ENCODE measurements around the gene FAM217A.
"Not testable (repeated sequence)": the region's sequence is repeated elsewhere in the genome, so short reads cannot be mapped to it uniquely, and the experiment has no call there.

Gene FAM217A, protein sequence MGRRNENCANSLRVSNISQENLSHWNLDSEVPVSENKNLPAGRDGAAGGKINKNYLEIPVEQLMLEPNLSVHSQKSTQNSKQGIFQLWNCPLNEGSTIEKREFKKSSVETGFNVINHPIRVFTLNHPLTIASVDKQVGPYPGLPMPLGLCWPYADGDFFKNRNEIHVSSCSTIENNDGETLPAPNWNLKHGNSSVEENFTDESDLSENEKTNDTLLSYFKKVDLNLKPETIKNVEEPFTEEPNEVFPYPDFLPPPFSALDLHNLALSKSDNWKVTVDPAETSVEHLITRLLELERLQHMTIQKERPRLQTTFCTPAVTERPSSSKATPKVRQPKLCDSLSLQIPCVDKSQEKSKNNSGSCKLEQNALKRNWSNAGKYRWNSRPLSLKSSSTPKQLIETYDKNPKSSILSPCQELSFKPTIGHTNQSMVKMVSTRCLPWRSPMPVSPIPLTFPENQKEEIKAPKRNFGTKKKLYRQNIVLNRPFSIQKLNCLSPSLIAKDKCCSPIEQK

DNA sequence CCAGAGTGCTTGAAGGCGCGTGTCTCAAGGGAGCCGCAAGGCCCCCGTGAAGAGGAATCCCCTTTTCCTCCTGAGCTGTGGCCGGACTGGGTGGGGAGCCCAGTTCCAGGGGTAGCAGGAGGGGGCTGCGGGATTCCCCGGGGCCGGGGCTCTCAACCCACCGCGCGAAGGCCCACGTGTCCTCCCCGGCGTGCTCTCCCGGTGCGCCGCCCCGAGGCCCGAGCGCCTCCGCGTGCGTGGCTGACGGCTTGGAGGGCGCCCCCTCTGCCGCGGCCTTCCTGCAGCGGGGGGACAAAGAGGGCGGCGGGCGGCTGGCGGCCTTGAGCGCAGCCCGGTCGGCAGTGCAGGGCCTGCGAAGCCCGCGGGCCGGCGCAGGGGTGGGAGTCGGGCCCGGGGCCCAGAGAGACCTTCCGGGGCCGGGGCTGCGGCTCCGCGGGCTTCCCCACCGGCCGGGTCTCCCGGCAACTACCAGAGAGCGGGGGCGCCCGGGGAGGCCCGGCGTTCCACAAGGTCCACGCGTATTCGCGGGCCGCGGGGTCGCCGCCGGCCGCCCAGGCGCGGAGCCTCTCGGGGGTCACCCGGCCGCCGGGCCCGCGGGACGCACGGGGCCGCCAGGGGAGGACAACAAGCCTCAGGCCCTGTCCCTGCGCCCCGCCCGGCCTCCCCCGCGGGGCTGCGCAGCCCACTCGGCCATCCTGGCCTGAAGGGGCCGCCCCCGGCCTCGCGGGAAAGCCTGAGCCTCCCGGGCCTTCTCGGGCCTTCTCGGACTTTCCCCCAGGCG, at the start of gene FAM217A:
TSS of gene FAM217A (minus strand) at position 447 of the 781 bp plus-strand sequence. CDS start 1,723 bp downstream, outside the sequence.
- no peak for DNase-seq

DNA sequence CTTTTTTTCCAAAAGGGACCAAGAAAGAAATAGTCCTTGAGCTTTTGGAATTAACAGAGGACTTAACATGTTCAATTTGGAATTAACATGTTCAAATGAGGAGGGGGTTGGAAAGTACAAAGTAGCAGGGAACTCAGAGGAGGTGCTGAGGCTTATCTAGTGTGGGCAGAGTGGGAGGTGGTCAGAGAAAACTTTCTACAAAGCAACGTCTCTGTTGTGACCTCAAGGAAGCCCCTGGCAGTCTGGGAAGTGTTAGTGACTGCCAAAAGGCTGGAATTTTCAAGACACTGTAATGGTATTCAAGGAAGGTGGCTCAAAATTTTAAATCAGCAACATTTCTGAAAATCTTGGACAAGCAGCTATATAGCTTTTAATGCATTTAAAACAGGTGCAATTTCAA, 49.1 kb upstream of the FAM217A start:
- no peak for DNase-seq

DNA sequence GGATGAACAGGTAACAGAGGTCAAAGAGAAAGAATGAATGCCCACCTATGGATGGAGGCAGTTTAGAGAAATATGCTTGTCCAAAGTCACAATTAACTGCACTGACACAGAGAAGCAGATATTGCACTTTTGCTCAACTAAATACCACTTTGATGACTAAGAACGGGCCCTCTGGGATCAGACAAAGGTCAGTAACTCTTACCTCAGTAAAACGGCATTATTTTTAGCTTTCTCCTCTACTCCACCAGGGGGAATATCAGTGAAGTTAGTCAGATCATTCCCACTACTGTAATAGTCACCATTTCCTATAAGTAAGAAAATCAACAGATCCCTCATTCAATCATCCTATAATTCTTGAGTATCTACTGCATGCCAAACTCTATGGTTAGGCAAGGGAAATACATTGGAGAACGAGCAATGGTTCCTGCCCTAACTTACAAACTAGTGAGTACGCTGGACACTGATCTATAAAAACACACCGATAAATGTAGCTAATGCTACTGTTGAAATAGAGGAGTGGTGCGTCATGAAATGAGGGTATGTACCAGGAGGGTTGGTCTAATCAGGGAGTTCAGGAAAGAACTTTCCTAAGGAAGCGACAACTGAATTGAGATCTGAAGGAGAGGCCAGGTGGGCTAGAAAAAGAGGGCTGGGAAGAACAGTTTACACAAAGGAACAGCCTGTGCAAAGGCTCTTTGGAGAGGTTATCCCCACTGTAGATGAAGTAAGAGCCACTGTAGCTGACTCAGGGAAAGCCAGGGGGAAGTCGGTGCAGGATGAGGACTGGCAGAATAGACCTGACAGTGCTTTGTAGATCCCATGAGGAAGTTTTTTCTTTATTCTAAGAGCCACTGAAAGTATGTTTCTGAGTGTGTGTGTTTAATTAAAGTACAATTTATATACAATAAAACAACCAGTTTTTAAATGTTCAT, 47.3 kb upstream of the FAM217A start:
- no peak for DNase-seq

DNA sequence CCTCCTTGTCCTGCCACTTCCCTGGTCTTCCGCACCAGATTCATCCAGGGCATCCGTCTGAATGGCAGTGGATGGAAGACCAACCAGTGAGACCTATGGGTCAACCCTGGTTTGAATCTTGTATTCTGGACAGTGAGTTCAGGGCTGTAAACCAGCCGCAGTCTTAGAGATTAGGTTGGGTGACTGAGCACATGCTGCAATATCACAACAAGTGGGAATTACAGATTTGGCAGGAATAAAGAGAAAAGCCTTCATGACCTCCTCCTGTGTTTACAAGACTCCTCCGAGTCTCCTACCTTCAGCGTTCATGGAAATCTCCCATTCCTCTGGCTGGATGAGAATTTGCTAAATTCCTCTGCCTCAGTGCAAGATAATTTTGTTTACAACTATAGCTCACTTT, 46.6 kb upstream of the FAM217A start:
- no peak for DNase-seq

DNA sequence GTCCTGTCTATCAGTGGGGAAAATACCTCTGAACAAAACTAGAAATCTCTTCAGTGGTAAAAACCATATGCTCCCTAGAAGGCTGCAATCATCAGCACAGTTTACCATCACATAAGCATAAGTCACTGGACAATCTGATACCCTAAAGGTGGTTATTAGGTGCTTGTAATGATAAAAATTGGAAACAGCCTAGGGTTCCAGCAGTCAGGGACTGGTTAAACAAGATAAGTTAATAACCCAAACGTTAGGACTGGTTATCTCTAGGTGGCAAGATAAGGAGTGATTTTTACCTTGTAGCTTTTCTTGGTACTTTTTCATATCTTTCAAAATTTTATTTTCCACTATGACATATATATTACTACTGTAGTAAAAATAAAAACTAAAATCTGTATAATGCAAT, 45.4 kb upstream of the FAM217A start:
- DNase-seq, result no peak

DNA sequence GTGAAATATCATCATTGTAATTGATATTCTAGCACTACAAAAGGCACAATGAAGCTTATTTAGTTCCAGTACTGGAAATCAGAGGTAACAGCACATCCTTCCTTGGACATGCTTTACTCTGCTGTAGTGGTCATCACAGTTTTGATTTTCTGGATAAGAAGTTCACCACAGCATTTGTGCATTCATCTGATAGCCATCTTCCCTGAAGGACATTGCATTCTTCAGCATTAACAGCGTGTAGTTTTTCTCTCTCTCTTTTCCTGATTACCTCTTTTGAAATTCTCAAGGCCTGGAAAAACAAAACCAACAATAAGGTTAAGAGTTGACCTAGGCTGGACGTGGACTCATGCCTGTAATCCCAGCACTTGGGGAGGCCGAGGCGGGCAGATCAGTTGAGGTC, 36.8 kb upstream of the FAM217A start:
- DNase-seq, result no peak

DNA sequence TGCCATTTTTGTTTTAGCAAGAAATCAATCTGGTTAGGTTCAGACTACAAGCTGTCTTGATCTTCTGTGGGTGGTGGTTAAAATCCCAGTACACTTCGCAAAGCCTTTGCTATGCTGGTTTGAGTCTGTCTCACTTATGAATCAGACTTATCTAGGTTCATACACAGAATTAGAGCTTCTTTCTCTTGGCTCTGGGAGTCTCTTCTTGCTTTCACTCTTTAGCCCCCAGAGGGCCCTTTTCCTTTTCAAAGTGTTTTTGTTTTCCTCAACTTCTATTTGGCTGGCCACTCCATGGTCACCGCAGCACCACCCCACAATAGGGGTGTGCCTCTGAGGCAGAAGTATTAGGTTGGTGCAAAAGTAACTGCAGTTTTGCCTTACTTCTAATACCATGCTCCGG, 35.2 kb upstream of the FAM217A start:
- no peak for DNase-seq

DNA sequence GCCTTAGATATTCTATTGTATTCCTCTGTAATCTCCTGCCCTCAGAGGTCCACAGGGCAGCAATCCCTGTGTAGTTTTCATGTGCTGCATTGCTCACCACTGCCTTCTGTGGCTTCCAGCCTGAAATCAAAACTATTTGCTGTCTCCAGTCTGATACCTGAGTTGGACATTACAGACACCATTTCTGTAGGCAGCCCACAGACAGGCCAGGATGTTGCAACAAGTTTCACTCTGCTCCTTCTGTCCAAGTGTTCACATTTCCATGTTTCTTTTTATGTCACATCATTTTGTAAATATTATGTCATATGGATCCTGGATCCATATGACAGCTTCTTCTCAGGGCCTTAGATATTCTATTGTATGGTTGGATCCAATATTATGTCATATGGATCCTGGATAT, 34.7 kb upstream of the FAM217A start:
- DNase-seq, result no peak

DNA sequence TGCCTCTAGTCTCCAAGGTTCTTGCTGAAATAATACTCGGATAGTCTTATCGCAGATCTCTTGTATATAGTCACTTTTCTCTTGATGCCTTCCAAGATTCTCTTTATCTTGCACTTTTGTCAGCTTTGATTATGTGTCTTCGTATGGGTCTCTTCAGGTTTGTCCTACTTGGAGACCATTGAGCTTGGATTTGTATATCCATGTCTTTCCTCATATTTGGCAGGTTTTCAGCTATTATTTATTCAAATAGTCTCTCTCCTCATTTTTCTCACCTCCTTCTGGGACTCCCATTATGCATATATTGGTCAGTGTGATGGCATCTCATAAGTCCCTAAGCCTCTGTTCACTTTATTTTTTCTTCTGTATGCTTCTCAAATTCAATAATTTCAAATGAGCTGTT, 33.4 kb upstream of the FAM217A start:
- no peak for DNase-seq

DNA sequence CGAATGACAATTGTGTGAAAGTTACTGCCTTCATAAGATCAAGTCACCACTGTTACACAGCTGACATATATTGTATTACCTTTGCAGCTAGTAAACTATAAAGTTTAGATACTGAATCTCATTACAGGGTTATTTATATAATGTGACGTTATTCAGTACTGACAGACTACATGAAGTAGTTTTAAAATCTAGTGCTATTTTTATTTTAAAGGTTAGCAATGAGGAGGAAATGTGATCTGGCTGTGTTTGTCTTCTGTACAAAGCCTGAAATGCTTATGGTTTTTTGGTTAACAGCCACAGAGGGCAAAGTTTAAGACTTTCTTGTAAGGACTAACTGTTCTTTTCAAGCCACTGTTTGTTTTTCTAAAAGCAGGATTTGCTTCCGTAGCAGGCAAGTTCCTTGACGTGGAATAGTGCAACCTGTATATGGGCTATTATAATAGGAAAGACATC, 30.5 kb upstream of the FAM217A start:
- DNase-seq, result not testable (repeated sequence)

DNA sequence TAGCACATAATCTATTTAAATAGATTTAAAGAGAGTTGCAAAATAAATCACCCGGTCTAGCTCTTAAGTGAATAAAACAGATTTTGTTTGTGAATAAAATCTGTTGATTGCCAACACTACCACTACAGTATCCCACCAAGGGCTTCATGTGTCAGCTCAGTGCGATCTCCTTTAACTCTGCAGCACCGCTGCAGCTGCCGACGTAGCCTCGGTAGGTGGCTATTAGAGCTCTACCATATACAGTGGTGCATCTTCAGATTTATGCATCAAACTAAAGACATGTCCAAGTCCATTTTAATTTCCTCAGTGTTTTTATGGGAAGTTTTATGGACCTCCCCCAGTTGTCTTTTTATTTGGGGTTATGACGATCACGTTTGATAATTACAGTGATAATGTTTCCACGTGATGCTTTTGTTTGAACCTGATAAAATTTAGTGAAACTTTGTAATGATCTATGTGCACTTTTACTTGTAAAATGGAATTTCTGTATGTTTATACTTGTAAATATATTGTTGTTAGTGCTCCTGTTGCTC, 29.7 kb upstream of the FAM217A start:
- DNase-seq, result no peak

DNA sequence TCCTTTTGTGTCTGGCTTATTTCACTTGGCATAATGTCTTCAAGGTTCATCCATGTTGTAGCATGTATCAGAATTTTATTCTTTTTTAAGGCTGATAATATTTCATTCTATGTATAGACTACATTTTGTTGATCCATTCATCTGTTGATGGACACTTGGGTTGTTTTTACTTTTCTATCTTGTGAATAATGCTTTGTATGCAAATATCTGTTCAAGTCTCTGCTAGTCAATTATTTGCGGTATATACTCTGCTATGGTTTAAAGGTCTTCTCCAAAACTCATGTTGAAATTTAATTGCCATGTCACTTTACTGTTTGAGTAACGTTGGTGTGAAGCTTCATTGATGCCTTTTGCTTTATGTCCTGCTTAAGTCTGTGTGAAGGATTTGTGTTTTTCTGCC, 28.9 kb upstream of the FAM217A start:
- no peak for DNase-seq

DNA sequence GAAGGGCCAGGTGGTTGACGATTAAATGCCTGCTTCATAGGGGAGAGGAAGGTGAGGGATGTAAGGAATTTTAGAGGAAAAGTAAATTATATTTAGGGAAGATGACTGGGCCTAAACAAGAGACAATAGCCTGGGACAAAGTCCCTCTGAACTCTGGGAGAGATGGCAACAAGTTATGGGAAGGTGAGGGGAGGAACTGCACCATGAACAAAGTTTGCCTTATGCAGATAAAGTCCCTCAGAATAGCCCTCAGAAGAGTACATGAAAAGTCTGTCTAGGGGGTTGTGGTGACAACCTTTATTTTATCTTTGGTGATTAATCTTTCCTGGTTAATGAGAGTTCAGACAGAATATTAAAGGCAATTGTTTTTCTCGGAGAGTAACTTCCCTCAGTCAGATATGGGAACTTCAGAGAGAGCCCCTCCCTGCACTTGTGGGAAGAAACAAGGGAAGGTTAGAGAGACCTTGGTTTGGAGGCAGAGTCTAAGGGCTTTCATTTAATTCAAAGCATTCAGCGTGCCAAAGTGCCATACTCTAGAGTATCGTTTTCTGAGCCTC, 27.1 kb upstream of the FAM217A start:
- no peak for DNase-seq

DNA sequence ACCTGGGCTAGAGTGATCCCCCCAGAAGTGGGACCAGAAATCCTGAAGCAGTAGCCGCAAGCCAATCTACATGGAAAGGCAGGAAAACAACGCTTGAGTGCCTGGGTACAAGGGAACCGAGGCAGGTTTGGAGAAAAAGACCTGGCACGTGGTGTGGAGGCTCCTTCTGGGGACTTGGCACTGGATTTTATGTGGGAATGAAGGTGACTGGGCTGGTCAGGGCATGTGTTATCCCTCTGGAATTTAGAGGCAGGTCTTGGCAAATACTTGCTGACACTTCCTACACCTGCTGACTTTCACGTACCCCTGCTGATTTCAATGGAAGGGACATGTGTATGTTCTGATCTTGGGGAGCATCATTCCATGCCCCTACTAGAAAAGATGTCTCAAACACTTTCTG, 25.0 kb upstream of the FAM217A start:
- DNase-seq, result no peak

DNA sequence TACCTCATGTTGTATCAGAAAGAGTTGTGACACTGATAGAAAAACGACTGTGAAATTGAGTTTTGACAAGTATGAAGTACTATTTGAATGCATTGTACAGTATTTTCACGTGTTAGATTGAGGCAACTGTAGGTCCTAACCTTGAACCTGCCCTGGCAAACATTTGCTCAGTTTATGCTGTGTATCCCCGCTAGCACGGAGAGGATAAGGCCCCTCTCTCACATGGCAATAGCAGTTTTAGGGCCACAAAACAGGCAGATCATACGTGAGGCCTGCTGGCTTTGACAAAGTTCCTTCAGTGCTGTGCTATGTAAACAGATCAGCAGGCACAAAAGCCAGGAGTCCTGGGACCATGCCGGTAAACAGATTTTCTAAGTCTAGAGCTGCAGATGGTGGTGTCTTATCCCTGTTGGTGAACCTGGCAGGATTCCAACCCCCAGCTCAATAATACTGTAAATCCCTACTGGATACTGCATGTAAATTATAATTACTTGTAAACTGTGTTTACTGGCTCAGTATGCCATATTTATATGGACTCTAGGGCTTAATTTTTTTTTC, 23.8 kb upstream of the FAM217A start:
- DNase-seq, result peak; percentile 91

DNA sequence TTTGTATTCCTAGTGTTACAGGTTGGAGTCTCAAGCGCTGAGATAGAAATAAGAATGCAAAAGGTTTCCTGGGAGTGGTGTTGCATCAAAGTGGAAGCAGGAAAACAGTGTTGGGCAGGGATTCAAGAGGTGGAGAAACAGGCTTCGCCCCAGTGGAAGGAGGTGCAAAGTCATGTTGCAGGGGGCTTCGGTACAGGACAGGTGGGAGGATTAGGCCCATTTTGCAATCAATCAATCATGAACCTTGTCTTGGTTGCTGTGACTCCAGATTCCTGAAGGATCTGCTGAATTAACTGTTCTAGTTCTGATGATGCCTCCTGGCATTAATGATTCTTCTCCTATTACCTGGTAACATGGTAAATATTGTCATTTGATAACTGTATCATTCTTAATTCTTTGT, 22.4 kb upstream of the FAM217A start:
- DNase-seq, result no peak

DNA sequence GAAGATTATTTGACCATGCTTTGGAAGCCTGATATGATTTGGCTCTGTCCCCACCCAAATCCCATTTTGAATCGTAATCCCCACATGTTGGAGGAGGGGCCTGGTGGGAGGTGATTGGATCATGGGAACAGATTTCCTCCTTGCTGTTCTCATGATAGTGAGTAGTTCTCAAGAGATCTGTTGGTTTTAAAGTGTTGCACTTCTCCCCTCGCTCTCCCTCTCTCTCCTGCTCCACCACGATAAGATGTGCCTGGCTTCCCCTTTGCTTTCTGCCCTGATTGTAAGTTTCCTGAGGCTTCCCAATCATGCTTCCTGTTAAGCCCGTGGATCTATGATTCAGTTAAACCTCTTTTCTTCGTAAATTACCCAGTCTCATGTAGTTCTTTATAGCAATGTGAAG, 21.7 kb upstream of the FAM217A start:
- no peak for DNase-seq

DNA sequence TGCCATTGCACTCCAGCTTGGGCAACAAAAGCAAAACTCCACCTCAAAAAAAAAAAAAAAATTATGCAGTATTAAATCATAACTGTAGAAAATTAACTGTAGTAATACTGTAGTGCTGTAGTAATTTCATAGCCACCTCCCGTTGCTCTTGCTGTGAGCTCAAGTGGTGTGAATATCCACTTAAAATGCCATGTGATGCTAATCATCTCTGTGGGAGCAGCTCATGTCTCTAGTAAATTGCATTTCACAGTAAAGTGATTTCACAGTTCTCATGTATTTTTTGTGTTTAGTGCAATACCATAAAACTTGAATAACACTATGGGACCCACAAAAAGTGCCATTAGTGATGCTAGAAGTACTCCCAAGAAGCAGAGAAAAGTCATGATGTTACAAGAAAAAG, 14.4 kb upstream of the FAM217A start:
- DNase-seq, result peak; percentile 24

DNA sequence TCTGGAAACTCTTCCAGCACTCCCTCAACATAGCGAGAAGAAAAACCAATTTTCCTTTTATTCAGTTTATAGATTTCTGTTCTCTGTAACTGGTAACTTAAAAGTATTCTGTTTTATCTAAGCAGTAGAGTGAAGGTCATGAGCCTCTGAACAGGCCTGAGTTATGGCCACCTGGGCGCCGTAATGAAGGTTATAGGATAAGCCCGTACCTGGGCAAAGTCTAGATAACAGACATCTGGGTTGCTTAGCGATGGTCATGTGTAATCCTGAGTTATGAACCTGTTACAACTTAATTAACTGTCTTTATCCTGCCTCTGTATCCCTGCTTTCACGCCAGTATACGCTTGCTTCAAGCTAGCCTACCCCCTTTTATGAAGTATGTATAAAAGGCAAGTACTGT, 13.0 kb upstream of the FAM217A start:
- no peak for DNase-seq

DNA sequence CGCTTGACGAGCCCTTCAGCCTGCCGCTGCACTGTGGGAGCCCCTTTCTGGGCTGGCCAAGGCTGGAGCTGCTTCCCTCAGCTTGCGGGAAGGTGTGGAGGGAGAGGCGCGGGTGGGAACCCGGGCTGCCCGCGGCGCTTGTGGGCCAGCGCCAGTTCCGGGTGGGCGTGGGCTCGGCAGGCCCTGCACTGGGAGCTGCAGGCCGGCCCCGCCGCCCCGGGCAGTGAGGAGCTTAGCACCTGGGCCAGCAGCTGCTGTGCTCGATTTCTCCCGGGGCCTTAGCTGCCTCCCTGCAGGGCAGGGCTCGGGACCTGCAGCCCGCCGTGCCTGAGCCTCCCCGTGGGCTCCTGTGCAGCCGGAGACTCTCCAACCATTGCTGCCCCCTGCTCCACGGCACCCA, 11.1 kb upstream of the FAM217A start:
- DNase-seq, result not testable (repeated sequence)

DNA sequence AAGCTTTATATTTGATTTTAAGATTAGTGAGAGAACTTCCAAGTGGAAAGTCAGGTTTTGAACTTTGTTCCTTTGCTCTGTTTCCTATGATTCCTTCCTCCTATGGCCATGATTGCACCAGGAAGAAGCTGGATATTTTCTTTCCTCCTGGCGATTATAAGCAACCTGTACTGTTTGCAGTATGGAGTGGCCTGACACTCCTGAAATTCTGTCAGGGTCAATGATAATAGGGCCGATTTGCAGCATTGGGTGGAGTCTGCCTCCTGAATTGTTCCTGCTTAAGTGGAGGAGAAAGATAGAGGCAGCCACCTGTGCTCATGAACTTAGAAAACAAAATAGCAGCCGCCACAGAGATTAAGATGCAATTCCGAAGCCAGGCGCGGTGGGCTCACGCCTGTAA, 9.8 kb upstream of the FAM217A start:
- DNase-seq, result no peak

DNA sequence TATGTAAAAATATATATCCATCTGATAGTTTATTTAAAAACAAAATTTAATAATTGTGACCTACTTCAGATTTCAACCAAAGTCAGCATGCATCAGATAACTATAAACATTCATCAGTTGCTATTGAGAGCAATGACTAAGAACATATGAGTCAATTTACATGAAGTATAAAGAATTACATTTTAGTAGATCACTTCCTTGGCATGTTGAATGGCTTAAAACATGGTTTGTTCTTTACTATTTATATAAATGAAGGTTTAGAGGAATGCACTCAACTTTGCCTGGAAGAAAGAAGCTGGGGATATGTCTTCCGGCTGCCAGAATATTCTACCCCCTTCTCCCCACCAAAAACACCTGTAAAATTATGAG, 6.4 kb upstream of the FAM217A start:
- DNase-seq, result no peak

All from COR-L47 (cell line).